PC-3 (cell line): ENCODE results near the gene TXNDC11. TPM values are rescaled to one million over a fixed set of nuclear protein-coding genes. Genes with fewer than 3 reads are reported as not detected.

Source experiments
- ATAC-seq: fragments of 200-7000 bp; cut with Tn5 transposase; 2 replicates; pipeline ENCODE4 v1.9.1; 2020; ENCODE audit warnings: mild to moderate bottlenecking, moderate library complexity
- BruUV-seq: library from RNA; stranded (reverse); fragments of 400-500 nt; replicated peaks from 2 replicates; lab custom pipeline; 2021; lab: Mats Ljungman, UMichigan
- CTCF ChIA-PET: fragments of 300-600 bp; sonication (Branson Sonifier 250); formaldehyde crosslinking; loops from one replicate; lab custom pipeline; 2022; ENCODE audit warnings: antibody characterized with exemption; lab: Charles Lee
- POLR2A ChIA-PET: fragments of 300-600 bp; sonication (Branson Sonifier 250); formaldehyde crosslinking; loops from one replicate; lab custom pipeline; 2022; ENCODE audit warnings: antibody characterized with exemption; ENCODE audit not compliant: unreplicated experiment; lab: Charles Lee
- DNase-seq: peaks from one replicate; pipeline ENCODE4 v3.0.0-alpha.2; 2015
- H2AFZ ChIP-seq: fragments of 300-600 bp; sonication (generic); 2 replicates; pipeline ENCODE4 v1.6.0; 2016; ENCODE audit warnings: antibody characterized with exemption, low read length
- H3F3A ChIP-seq: fragments of 300-600 bp; sonication (generic); one replicate; pipeline ENCODE4 v1.6.0; 2017; ENCODE audit warnings: antibody characterized with exemption, low read length, control low read depth, mild to moderate bottlenecking; ENCODE audit not compliant: unreplicated experiment
- H3K27ac ChIP-seq: fragments of 300-600 bp; sonication (generic); 2 replicates; pipeline ENCODE4 v1.5.1; 2016; ENCODE audit warnings: mild to moderate bottlenecking, low read length
- H3K27me3 ChIP-seq: fragments of 300-600 bp; sonication (generic); 2 replicates; pipeline ENCODE4 v1.6.1; 2016; ENCODE audit warnings: low read length, mixed read lengths
- H3K36me3 ChIP-seq: fragments of 300-600 bp; sonication (generic); 2 replicates; pipeline ENCODE4 v1.6.1; 2016; ENCODE audit warnings: low read depth, mixed run types, low read length, mixed read lengths
- H3K4me1 ChIP-seq: fragments of 300-600 bp; sonication (generic); 2 replicates; pipeline ENCODE4 v1.5.1; 2016; ENCODE audit warnings: low read length; ENCODE audit not compliant: insufficient read depth
- H3K4me2 ChIP-seq: fragments of 300-600 bp; sonication (generic); 2 replicates; pipeline ENCODE4 v1.6.0; 2016; ENCODE audit warnings: low read length
- H3K4me3 ChIP-seq: fragments of 300-600 bp; sonication (generic); 2 replicates; pipeline ENCODE4 v1.5.1; 2016; ENCODE audit warnings: mild to moderate bottlenecking, low read length, mixed read lengths
- H3K79me2 ChIP-seq: fragments of 300-600 bp; sonication (generic); 2 replicates; pipeline ENCODE4 v1.6.1; 2017; ENCODE audit warnings: low read length, mixed read lengths
- H3K9ac ChIP-seq: fragments of 300-600 bp; sonication (generic); 2 replicates; pipeline ENCODE4 v1.6.0; 2016; ENCODE audit warnings: mild to moderate bottlenecking, low read length
- H3K9me2 ChIP-seq: fragments of 300-600 bp; sonication (generic); replicated peaks from 2 replicates; pipeline ENCODE4 v1.6.1; 2016; ENCODE audit warnings: mixed run types, low read length, mixed read lengths
- H3K9me3 ChIP-seq: fragments of 300-600 bp; sonication (generic); 2 replicates; pipeline ENCODE4 v1.6.1; 2016; ENCODE audit warnings: low read length, mixed read lengths
- H4K20me1 ChIP-seq: fragments of 300-600 bp; sonication (generic); 2 replicates; pipeline ENCODE4 v1.6.1; 2016; ENCODE audit warnings: low read length, mixed read lengths
- CTCF ChIP-seq: fragments of 300-600 bp; sonication (generic); conservative IDR thresholded peaks from 2 replicates; pipeline ENCODE4 v1.5.1; 2017; ENCODE audit warnings: antibody characterized with exemption, low read depth, mild to moderate bottlenecking, low read length
- EZH2 ChIP-seq: fragments of 300-600 bp; sonication (generic); IDR thresholded peaks from one replicate; pipeline ENCODE4 v1.6.1; 2017; ENCODE audit warnings: antibody characterized with exemption, mild to moderate bottlenecking, low read length; ENCODE audit not compliant: unreplicated experiment
- EZH2phosphoT487 ChIP-seq: fragments of 300-600 bp; sonication (generic); IDR thresholded peaks from 2 replicates; pipeline ENCODE4 v1.6.1; 2018; ENCODE audit warnings: mild to moderate bottlenecking, antibody characterized with exemption, low read length, borderline replicate concordance
- intact Hi-C: fragments of 100-400 bp; cut with micrococcal nuclease; formaldehyde crosslinking; loops from 2 replicates; pipeline ENCODE4 v1.9.0; 2023
- total RNA-seq: library from RNA; depleted of rRNA; stranded (reverse); fragments of >200 nt; gene quantifications from 2 replicates; pipeline ENCODE4 v1.2.3, GENCODE V29; 2014

The TXNDC11 gene
- total RNA-seq, 1 experiment from 2014 or later: 20.2 TPM

- Histone ChIP-seq H3K4me3 (no peak overlapping the region), H3K4me2 (no peak overlapping the region), H3F3A (no peaks in the 10 kb centered on the region), H2AFZ (no peak overlapping the region), H3K27ac (no peak overlapping the region), H3K79me2 (no peaks in the 10 kb centered on the region), H3K9me3 (no peaks in the 10 kb centered on the region), H3K9ac (no peak overlapping the region), H3K9me2 (no peaks in the 10 kb centered on the region), H3K36me3 (no peaks in the 10 kb centered on the region; the same call in 1 of the 2 replicates), H4K20me1 (no peaks in the 10 kb centered on the region), H3K4me1 (peaks cover 9% of the 10 kb centered on the region; the same call in 1 of the 2 replicates), H3K27me3 (no peaks in the 10 kb centered on the region)
- intact Hi-C loops: no loop called here
- CTCF ChIA-PET: interaction anchor here (0.5 kb wide), 1 partner anchor 298 kb away, joined by 3 read pairs; no protein-coding TSS in a partner anchor
- TF ChIP-seq EZH2phosphoT487 (no peak), CTCF (no peak), EZH2 (no peak)
- BruUV-seq: TSS peak; percentile 9
- POLR2A ChIA-PET: no interaction called here
- no peak for ATAC-seq
- no peak for DNase-seq
Measured at GRCh38 chr16:11705311-11706025, 37.2 kb downstream of the TXNDC11 start.

- Histone ChIP-seq H3K4me1 (no peaks in the 10 kb centered on the region), H3K4me2 (no peak overlapping the region), H3K79me2 (no peaks in the 10 kb centered on the region), H3K9ac (no peak overlapping the region), H2AFZ (no peak overlapping the region), H3K27ac (no peak overlapping the region), H3K4me3 (no peak overlapping the region), H3K36me3 (peaks cover 11% of the 10 kb centered on the region), H4K20me1 (no peaks in the 10 kb centered on the region), H3K9me3 (no peaks in the 10 kb centered on the region), H3K9me2 (no peaks in the 10 kb centered on the region), H3F3A (no peaks in the 10 kb centered on the region), H3K27me3 (no peaks in the 10 kb centered on the region)
- ChIA-PET POLR2A (no interaction called here), CTCF (no interaction called here)
- ATAC-seq (no peak), DNase-seq (no peak)
- BruUV-seq: no TSS peak
- TF ChIP-seq EZH2phosphoT487 (no peak), CTCF (no peak), EZH2 (no peak)
- intact Hi-C loops: no loop called here
Measured at GRCh38 chr16:11700264-11701029, 42.2 kb downstream of the TXNDC11 start.
